NK-92 (cell line): Measurements from ENCODE around the gene DCUN1D3.
"Not testable (repeated sequence)": the region's sequence is repeated elsewhere in the genome, so short reads cannot be mapped to it uniquely, and the experiment has no call there.

Source experiments
- DNase-seq: peaks from one replicate; lab custom pipeline; 2025; ENCODE audit not compliant: unreplicated experiment; lab: John Stamatoyannopoulos, UW

Gene DCUN1D3

DNA sequence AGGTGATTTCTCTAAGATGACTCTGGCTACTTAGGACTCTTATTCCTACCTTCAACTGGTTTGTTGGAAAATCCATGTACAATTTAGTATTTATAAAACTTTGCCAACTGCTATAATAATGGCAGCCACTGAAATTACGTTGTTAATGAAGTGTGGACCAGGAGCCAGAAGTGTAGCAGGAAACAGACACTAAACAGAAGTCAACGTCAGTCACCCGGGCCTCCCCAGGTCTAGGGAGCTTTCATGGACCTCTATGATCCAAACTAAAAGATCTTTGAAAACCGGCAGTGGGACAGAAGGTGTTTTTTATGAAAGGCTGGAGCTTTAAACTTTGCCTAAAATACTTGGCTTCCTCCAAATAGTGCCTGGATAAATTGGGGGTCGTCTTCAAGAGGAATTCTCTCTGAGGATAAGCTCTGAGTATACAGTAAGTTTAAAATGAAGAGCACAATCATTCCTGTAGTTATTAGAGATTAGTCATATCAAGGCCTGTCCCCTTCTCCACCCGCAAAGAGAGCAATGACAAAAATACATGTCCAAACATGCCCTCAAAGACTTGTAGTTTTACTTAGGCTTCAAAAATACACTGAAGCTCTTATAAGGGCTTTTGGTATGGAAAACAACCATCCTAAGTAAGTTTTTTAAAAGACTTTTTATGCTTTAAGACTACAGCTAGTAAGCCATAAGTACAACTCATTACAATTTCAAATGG lies 34.6 kb downstream of the DCUN1D3 start:
- no peak for DNase-seq

DNA sequence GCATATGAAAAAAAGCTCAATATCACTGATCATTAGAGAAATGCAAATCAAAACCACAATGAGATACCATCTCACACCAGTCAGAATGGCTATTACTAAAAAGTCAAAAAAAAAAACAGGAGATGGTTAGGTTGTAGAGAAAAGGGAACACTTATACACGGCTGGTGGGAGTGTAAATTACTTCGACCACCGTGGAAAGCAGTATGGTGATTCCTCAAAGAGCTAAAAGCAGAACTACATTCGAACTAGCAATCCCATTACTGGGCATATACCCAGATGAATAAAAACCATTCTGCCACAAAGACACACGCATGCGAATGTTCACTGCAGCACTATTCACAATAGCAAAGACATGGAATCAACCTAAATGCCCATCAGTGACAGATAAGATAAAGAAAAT lies 35.8 kb downstream of the DCUN1D3 start:
- DNase-seq, result not testable (repeated sequence)

DNA sequence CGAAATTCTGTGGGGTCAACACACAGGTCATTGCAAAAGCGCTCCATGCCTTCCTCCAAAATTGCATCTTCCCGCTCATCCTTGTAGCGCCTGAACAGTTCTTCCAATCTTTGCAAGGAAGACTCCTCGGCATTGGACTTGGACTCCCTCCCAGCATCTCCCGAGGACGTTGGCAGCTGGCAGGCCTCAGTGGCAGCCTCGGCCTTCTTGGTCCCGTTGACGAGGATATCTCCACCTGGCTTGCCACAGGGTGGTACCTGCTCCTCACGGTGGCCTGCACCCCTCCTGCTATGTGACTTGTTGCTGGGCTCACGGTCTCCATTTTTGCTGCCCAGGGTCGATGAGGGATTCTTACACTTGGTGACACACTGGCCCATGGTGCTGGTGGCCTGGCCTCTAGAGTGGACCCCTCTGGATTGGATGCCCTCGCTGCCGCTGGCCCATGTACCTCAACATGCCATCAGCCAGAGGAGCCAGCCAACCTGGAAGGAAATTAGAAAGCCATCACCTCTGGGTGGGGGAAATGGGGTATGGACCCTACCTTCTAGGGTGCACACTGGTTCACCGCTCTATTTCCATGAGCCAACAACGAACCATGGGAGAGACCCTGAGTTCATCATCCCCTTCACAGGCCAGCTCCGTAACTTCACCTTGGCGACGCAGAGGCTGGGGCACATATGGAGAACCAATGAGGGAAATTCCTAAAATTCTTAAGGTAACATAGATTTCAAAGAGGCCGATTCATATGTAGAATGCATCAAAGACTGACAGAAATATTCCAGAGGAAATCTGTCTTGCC lies 37.8 kb downstream of the DCUN1D3 start:
- DNase-seq, result no peak

DNA sequence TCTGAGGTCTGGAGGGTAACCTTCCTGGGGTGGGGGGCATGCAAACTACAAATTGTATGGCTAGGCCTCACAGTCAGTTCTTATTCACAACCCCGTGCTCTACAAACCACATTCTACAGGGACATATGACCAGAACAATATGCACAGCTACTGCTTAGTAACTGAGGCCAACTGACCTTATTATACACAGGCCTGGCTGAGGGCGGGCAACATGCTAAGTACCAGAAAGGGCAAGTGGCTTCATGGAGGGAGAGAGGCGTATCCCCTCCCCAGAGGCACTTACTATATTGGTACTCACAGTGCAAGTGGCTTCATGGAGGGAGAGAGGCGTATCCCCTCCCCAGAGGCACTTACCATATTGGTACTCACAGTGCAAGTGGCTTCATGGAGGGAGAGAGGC lies 39.2 kb downstream of the DCUN1D3 start:
- DNase-seq, result not testable (repeated sequence)

DNA sequence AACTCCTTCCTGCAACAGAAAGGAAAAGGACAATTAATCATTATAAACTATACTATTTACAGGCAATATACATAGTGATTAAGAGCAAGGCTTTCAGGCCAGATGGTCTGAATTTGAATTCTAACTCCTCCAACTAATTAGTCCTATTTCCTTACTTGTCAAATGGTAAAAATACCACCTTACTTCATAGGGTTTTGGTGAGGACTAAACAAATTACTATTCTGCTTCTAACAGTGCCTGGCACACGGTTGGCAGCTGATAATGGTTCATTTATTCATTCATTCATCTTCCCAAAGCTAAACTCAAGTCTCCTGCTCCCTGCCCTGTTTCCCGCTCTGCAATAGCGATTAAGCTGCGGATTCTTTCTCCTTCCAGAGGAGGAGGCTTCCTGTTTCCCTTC lies 39.8 kb downstream of the DCUN1D3 start:
- no peak for DNase-seq

DNA sequence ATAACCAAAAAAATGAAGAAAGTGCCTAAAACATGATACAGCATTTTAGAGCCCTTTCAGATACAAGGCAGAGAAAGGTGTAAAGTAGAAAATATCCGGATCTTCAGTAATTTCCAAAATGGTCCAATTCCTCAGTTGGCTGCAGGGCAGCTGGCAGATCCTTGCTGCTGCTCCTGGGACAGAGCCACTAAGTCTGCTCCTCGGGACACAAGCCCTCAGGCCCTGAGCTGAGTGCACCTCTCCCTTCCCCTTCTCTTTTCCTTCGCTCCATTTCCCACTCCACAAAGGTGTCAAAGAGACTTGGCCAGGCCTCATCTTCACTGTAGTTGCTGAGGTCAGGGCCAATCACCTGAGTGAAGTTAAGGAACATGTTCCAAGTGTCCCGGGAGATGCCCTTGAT lies 40.5 kb downstream of the DCUN1D3 start:
- DNase-seq, result no peak

DNA sequence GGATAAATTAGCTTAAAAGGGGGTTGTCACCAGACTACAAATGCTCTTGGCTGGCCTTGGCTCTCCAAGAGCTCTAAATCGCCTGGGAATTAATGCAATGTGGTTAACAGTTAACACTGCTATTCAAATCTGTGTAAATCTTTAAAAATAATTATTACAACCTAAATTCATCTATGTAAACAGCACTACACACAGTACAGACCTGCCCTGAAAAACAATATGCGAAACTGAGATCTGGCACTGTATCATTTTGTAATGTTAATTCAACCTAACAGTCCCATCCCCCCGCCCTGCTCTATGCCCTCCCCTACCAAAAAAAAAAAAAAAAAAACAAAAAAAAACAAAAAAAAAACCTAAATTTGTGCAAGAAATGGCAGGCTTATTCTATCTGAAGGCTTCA lies 40.9 kb downstream of the DCUN1D3 start:
- DNase-seq, result no peak

DNA sequence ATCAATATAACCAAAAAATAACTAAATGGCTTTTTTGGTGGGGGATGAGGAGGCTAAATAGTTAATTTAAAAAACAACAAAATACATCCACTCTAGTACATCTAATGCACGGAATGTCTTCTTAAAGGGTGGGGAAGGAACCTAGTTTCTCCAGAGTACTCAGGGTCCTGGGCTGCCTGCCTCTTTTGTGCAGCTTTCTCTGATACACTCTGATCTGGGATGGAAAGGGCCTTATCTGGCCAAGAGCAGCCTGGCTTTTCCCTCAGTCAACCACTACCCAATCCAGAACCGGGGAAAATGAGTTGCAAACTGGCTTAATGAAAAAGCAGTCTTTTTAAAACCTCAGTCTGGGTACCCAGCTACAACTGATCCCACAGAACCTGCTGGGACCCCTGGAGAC lies 42.9 kb downstream of the DCUN1D3 start:
- no peak for DNase-seq

DNA sequence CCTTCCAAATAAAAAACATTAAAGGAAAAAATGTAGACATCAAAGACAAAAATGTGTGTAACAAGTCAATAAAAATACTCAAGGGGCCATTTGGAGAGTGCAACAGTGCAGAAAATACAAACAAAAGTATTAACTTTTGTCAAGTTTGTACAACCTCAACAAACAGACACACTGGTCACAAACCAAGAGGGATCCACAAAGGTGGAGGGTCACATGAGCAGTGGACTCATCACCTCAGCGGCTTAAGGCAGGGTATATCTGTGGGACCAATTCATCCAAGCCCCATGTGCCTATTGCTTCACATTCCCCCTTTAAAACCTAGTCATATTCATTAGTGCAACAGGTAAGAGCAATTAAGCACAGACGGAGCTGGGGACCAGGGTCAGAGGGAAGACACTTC lies 45.2 kb downstream of the DCUN1D3 start:
- no peak for DNase-seq

DNA sequence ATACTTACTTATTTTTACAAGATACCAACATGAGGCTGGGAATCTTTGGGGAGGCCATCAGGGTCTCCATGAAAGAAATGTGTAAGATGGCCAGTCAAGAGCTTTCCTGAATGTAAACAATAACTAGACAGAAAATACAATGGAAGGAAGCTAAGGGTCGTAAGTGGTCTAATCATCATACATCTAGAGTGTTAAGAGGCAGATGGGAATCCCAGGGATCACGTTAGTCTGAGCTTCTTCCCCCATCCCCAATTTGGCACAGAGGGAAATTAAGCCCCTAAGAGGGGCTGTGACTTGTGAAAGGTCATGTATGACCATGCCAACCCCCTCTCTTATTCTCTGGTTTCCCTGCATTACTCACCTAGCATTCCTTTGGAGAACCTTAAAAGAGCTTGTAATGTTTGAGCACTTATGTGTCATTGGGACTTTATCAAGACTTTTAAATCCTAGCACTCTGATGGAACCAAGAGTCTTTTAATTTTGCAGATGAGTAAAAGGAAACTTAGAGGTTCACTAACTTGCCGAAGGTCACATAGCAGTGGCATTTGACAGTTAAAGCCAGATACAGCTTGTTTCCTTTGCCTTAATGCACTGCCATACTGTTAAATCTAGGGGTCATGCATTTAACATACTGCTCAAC lies 46.1 kb downstream of the DCUN1D3 start:
- DNase-seq, result no peak

DNA sequence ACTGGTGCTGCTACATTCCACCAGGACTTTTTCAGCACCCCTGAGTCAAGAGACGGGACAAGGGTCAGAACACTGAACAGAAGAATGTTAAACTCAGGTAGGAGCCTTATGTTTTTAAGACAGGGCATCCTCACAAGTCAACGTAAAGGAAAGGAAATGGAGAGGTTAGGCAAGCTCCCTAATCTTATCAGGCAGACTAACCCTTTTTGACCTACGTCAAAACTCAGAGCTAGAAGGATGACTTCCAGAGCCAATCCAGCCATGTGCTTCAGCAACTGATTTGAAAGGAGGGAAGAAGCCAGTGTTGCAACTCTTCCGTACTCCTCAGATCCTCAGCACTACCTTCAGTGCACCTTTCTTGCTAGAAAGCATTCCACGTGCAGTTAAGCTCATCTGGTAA lies 47.0 kb downstream of the DCUN1D3 start:
- DNase-seq, result no peak

DNA sequence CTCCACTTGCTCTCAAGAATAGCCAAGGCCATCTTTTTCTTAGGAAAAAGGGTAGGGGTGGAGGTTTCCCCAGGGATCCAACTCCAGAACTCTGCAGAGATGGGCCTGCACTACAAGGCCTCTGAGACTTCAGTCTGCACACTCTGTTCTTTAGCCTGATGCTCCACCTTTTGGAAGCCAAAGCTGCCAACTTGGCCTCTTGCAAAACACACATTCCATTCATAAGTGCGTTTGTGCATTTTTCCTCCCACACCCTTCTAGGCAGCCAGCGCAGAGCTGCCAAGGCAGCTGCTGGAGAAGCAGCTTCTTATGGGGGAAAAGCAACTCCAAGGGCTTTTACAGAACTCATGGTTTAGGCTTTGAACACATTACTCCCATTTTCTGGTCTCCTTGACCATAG lies 48.6 kb downstream of the DCUN1D3 start:
- no peak for DNase-seq

DNA sequence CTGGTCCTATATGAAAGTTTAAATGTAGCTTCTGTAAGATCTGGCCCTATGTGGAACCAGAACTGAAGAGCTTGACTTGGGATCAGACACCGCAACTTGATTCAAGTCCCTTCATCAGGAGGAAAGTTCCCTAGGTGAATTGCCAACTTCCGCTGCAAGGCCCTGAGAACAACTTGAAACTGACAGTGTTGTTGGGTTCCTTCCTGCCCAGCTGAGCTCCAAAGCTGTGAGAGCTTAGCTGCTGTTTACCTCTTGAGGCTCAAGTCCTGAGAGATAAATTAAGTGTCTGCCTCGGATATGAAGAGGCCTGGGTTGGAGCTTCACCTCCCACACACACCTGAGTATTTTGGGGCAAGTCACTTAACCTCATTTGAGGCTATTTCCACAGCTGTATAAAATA lies 49.2 kb downstream of the DCUN1D3 start:
- DNase-seq, result no peak

DNA sequence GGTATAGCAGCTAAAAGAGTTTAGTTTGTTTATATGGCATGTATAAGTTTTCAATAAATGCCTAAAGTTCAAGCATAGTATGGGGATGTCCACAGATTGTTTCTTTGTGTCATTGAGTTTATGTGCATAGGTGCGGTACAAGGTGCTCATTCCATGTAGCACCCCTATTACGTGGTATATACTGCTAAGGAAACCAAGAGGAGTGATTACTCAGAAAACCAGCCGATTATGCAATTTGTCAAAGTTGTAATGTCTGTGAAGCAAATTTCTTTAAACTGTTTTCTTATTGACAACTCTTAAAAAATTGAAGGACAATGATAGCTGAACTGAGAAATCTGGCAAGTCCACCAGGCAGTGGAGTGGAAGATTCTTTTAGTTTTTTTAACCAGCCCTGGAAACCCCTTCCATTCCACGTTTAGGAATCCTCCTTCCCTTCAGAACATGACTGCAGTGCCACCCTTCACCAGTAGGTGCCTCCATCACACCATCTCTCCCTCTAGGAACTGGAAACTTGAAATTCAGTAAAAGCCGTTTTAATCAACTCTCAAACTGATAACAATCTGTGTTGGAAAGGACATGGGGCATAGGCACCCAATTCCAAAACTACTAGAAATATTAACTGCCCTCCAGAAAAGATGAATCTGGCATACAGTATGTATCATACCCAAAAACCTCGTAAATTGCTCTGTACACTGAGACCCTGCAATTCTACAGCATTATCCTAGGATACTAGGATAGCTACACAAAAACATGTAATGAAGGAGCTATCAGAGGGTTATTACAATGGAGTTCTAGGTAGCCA lies 50.4 kb downstream of the DCUN1D3 start:
- DNase-seq, result no peak

DNA sequence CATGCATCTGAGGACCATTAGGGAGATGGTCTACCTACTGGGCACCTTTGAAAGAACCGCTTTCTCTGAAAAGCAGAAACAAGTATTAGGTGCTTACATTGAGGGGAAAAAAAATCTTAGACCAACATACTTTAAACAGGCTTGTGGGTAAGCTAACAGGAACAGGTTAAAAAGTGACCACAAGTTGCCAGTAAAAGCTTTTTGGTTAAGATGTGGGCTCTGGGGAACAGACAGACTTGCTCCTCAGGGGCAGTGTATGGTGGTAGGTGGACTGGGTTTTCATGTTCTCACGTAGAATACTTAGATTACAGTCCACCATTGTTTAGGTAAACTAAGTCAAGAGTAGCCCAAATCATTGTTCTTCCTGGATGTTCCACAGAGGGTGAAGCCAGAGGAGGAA lies 52.6 kb downstream of the DCUN1D3 start:
- DNase-seq, result no peak

DNA sequence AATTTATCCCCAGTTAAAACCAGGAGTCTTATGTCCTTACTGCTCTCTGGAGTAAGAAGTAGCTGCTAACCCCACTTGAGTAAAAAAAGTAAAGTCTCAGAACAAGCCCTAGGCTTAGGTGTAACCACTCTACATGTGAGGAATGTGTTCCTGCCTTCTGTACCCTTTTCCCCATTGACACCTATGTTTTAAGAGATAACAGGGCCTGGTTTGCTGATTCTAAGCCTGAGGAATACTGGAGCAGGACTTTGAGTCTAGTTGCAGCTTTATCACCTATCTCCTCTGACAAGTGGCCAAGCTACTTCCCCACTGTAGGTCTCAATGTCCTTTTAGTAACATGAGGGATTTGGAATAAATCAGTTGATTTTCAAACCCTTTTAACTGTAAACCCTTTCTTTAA lies 53.6 kb downstream of the DCUN1D3 start:
- DNase-seq, result no peak

DNA sequence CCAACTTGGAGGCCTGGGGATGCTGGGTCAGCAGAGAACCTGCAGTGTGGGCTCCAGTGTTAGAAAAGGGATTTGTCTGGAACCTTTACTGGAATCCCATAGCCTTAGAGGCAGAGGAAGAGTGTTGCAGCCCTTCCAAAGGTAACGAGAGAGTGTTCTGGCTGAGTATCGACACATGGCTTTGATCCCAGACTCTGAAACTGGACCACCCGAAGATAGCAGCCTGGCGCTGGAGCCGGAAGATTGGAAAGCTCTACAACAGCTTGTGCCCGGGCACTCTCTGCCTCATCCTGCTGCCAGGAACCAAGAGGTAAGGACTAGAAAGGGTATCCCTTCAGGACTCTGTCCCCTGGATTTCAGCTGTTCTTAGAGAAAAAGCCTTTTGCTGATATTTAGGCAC lies 54.1 kb downstream of the DCUN1D3 start:
- no peak for DNase-seq

DNA sequence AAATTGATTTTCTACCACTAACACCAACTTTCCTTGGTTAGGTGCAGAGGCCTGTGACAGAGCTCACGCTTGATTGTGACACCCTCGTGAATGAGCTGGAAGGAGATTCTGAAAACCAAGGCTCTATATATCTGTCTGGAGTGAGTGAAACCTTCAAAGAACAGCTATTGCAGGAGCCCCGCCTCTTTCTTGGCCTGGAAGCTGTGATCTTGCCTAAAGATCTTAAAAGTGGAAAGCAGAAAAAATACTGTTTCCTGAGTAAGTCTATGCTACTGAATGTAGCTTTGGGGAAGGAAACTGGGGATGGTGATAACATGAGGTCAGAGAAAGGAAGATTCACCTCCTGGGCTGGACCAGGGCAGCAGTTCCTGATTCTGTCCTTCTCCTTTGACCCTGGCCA lies 55.6 kb downstream of the DCUN1D3 start:
- DNase-seq, result no peak

DNA sequence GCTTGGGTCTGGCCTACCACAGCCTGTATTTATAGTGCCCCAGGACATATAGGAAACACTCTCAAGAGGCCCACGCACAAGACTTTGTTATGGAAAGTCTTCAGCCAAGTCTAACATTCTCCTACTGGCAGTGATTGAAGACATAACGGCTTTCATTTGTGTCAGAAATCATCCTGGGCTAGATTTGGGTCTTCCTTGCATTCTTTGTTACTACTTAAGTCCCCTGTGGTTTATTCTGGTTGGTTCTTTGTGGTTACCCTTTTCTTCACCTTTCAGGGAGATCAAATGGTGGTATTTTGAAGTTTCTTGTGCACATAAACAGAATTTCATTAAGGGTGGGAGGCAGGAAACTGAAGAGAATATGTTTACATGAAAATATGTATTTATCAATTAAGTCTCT lies 56.1 kb downstream of the DCUN1D3 start:
- DNase-seq, result no peak

DNA sequence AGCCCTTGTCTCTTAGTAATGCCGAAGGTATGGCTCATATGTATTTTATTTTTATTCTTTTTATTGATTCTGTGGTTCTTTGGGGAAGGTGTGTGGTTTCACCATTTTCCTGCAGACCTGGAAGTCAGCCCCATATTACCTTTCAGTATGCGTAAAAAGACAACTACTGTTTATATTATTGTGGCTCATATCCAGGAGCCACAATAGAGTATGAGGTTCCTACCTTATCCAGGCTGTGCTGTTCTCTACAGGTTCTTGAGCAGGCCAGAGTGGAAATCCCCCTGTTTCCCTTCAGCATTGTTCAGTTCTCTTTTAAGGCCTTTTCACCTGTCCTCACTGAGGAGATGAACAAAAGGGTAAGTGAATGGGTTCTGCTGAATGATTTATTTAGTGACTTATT lies 60.7 kb downstream of the DCUN1D3 start:
- DNase-seq, result no peak

DNA sequence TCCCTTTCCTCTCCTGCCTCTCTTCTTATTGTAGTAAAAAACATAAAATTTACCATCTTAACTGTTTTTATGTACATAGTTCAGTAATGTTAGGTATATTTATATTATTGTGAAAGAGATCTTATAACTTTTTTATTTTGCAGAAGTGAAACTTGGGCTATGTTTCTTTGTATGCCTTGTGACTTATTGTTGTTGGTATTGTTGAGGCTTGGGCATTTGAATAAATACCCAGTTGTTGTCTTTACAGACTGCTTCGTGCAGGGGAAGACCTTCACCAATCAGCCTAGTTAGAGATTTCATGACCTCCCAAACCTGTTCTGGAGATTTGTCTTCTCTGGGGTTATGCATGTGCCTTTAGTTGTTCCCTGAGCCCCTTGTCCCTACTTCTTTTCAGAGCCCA lies 61.9 kb downstream of the DCUN1D3 start:
- DNase-seq, result no peak
